Uterus (tissue), 4 donors: ENCODE data around the gene NRXN3. TPM values are rescaled to one million over a fixed set of nuclear protein-coding genes. Genes with fewer than 3 reads are reported as not detected.

ENCODE experiments used
- DNase-seq, 2 donors: peaks; one replicate each; pipeline ENCODE4 v3.0.0-alpha.2; 2019 to 2020
- H3K27ac ChIP-seq, 2 donors: fragments of 200-600 bp; sonication (generic); 1 replicate in 1 of 2; 2 replicates in 1 of 2; pipeline ENCODE4 v1.5.1; 2016 to 2018
- H3K27me3 ChIP-seq, 2 donors: fragments of 200-600 bp; sonication (generic); one replicate each; pipeline ENCODE4 v1.5.1; 2018 to 2019; ENCODE audit warnings: control low read depth in 1 of 2
- H3K36me3 ChIP-seq, 2 donors: fragments of 200-600 bp; sonication (generic); one replicate each; pipeline ENCODE4 v1.5.1; 2019; ENCODE audit warnings: control low read depth in 1 of 2
- H3K4me1 ChIP-seq, 2 donors: fragments of 200-600 bp; sonication (generic); one replicate each; pipeline ENCODE4 v1.5.1; 2018 to 2019; ENCODE audit warnings: control low read depth in 1 of 2
- H3K4me3 ChIP-seq, 2 donors: fragments of 200-600 bp; sonication (generic); 1 replicate in 1 of 2; 2 replicates in 1 of 2; pipeline ENCODE4 v1.5.1; 2018 to 2019; ENCODE audit warnings: mild to moderate bottlenecking in 1 of 2
- H3K9me3 ChIP-seq, 2 donors: fragments of 200-600 bp; sonication (generic); one replicate each; pipeline ENCODE4 v1.5.1; 2019; ENCODE audit warnings: control low read depth in 1 of 2
- POLR2A ChIP-seq, 2 donors: fragments of 450-650 bp; IDR thresholded peaks; one replicate each; pipeline ENCODE4 v1.6.1; 2016; ENCODE audit warnings: antibody characterized with exemption in 2 of 2, mild to moderate bottlenecking in 1 of 2, moderate library complexity in 1 of 2
- intact Hi-C: fragments of 100-400 bp; cut with DNase I; formaldehyde crosslinking; loops from one replicate; pipeline ENCODE4 v1.15.1; 2023; ENCODE audit warnings: low total_unique reads
- total RNA-seq, 4 donors: library from RNA; depleted of rRNA in 3 of 4; stranded (reverse); fragments of >200 nt in 3 of 4; gene quantifications; one replicate each; pipeline versions ENCODE4 v1.1.0 to v1.2.4, GENCODE V29; 2014 to 2023
- TF ChIP-seq, protein P1 (sequence below), 4 experiments: fragments of 200-600 bp in 2 of 4; fragments of 450-650 bp in 2 of 4; sonication (generic) in 2 of 4; IDR thresholded peaks; one replicate each; pipeline ENCODE4 v1.5.1; 2016 to 2019; ENCODE audit warnings: antibody characterized with exemption in 4 of 4, mild to moderate bottlenecking in 2 of 4, moderate library complexity in 1 of 4
- donor health status: DM: yes; HTN: yes; CAD: no.

NRXN3 gene
- total RNA-seq, 4 donors from 2014 or later = 2.9 to 17.0 (median 4.4) TPM

GRCh38 chr14:78709795-78710557 is 539.8 kb downstream of the NRXN3 start:
- intact Hi-C loops = no loop called here
- H3K9me3 ChIP-seq = no peaks in the 10 kb centered on the region
- TF ChIP-seq, protein P1, sequence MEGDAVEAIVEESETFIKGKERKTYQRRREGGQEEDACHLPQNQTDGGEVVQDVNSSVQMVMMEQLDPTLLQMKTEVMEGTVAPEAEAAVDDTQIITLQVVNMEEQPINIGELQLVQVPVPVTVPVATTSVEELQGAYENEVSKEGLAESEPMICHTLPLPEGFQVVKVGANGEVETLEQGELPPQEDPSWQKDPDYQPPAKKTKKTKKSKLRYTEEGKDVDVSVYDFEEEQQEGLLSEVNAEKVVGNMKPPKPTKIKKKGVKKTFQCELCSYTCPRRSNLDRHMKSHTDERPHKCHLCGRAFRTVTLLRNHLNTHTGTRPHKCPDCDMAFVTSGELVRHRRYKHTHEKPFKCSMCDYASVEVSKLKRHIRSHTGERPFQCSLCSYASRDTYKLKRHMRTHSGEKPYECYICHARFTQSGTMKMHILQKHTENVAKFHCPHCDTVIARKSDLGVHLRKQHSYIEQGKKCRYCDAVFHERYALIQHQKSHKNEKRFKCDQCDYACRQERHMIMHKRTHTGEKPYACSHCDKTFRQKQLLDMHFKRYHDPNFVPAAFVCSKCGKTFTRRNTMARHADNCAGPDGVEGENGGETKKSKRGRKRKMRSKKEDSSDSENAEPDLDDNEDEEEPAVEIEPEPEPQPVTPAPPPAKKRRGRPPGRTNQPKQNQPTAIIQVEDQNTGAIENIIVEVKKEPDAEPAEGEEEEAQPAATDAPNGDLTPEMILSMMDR (IDR thresholded peaks at IDR 0.05) = no peak
- no peak for TF ChIP-seq POLR2A (IDR thresholded peaks at IDR 0.05)
- H3K27me3 ChIP-seq = no peaks in the 10 kb centered on the region
- H3K27ac ChIP-seq = no peak overlapping the region
- no peaks in the 10 kb centered on the region for H3K4me1 ChIP-seq
- DNase-seq = no peak
- H3K4me3 ChIP-seq = no peak overlapping the region
- H3K36me3 ChIP-seq = no peaks in the 10 kb centered on the region

GRCh38 chr14:78710963-78711362 is 540.8 kb downstream of the NRXN3 start:
- intact Hi-C loops = no loop called here

DNA sequence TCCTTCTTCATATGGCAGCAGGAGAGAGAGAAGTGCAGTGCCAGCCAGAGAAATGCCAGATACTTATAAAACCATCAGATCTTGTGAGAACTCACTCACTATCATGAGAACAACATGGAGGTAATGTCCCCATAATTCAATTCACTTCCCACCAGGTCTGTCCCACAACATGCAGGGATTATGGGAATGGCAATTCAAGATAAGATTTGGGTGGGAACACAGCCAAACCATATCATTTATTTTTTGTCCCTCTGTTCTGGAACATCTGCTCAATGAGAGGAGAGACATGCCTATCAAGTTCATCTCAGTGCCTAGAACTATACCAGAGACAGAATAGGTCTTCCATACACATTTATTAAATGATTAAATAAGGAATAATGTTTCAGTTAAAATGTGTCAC is 543.5 kb downstream of the NRXN3 start:
- DNase-seq = no peak
- no peaks in the 10 kb centered on the region for H3K27me3 ChIP-seq
- H3K27ac ChIP-seq = no peak overlapping the region
- H3K4me1 ChIP-seq = no peaks in the 10 kb centered on the region
- H3K9me3 ChIP-seq = no peaks in the 10 kb centered on the region
- no peak for TF ChIP-seq POLR2A (IDR thresholded peaks at IDR 0.05)
- TF ChIP-seq, protein P1 (IDR thresholded peaks at IDR 0.05) = no peak
- no peaks in the 10 kb centered on the region for H3K36me3 ChIP-seq
- intact Hi-C loops = no loop called here
- H3K4me3 ChIP-seq = no peak overlapping the region

More at GRCh38 chr14:78710963-78711362, 540.8 kb downstream of the NRXN3 start:
- no peak for DNase-seq
- no peaks in the 10 kb centered on the region for H3K36me3 ChIP-seq
- TF ChIP-seq POLR2A (IDR thresholded peaks at IDR 0.05) = no peak
- TF ChIP-seq, protein P1 (IDR thresholded peaks at IDR 0.05) = no peak
- no peak overlapping the region for H3K4me3 ChIP-seq
- no peak overlapping the region for H3K27ac ChIP-seq
- H3K27me3 ChIP-seq = no peaks in the 10 kb centered on the region
- H3K4me1 ChIP-seq = no peaks in the 10 kb centered on the region
- no peaks in the 10 kb centered on the region for H3K9me3 ChIP-seq

GRCh38 chr14:78714711-78715110 is 544.5 kb downstream of the NRXN3 start:
- Histone ChIP-seq H3K4me1 (no peaks in the 10 kb centered on the region), H3K27me3 (no peaks in the 10 kb centered on the region), H3K36me3 (no peaks in the 10 kb centered on the region), H3K9me3 (no peaks in the 10 kb centered on the region), H3K4me3 (no peak overlapping the region), H3K27ac (no peak overlapping the region)
- DNase-seq = no peak
- TF ChIP-seq, protein P1 (IDR thresholded peaks at IDR 0.05) = no peak
- TF ChIP-seq POLR2A (IDR thresholded peaks at IDR 0.05) = no peak
- intact Hi-C loops = no loop called here

GRCh38 chr14:78721756-78722480 is 551.7 kb downstream of the NRXN3 start:
- TF ChIP-seq POLR2A (IDR thresholded peaks at IDR 0.05) = no peak
- TF ChIP-seq, protein P1 (IDR thresholded peaks at IDR 0.05) = no peak
- Histone ChIP-seq H3K27me3 (no peaks in the 10 kb centered on the region), H3K4me3 (no peak overlapping the region), H3K27ac (no peak overlapping the region), H3K36me3 (no peaks in the 10 kb centered on the region), H3K9me3 (no peaks in the 10 kb centered on the region), H3K4me1 (no peaks in the 10 kb centered on the region)
- intact Hi-C loops = no loop called here
- DNase-seq = no peak
